Endothelial cell of umbilical vein (primary cell): ENCODE results near the gene RELL2. TPM values are rescaled to one million over a fixed set of nuclear protein-coding genes. Genes with fewer than 3 reads are reported as not detected.
A peak's percentile ranks its signal among the peaks of the same experiment; 100 is the strongest.

Experiments
- BruUV-seq: library from RNA; stranded (reverse); fragments of 400-500 nt; replicated peaks from 2 replicates; lab custom pipeline; 2021; lab: Mats Ljungman, UMichigan
- CTCF ChIA-PET: fragments of 300-600, 350-600 bp; sonication (Branson Sonifier 250); formaldehyde crosslinking; loops from one replicate; lab custom pipeline; 2021; ENCODE audit warnings: antibody characterized with exemption, inconsistent platforms; lab: Charles Lee
- POLR2A ChIA-PET: fragments of 300-600, 350-600 bp; sonication (Branson Sonifier 250); formaldehyde crosslinking; loops from one replicate; lab custom pipeline; 2021; ENCODE audit warnings: antibody characterized with exemption, inconsistent platforms; lab: Charles Lee
- DNase-seq: peaks from one replicate; pipeline ENCODE4 v3.0.0-alpha.2; 2011; ENCODE audit warnings: low read depth, low spot score
- FAIRE-seq: peaks from 2 replicates; lab custom pipeline; 2011; peaks lifted over from hg19 to GRCh38; lab: Jason Lieb, UNC
- H2AFZ ChIP-seq: 2 replicates; pipeline ENCODE4 v1.6.0; 2012; ENCODE audit warnings: low read depth, low read length, control low read depth, inconsistent platforms
- H3K27ac ChIP-seq: 2 replicates; pipeline ENCODE4 v1.5.1; 2011; ENCODE audit warnings: low read depth, mild to moderate bottlenecking, control low read depth, low read length, moderate library complexity; ENCODE audit not compliant: insufficient read depth
- H3K27me3 ChIP-seq, 2 experiments: 2 replicates each; pipeline versions ENCODE4 v1.6.0 to v1.6.1; 2011; ENCODE audit warnings: low read length in 2 of 2, mixed read lengths in 1 of 2; ENCODE audit not compliant: control insufficient read depth in 2 of 2, insufficient read depth in 2 of 2
- H3K36me3 ChIP-seq, 2 experiments: 2 replicates in 1 of 2; 3 replicates in 1 of 2; pipeline ENCODE4 v1.5.1; 2011; ENCODE audit warnings: low read length in 2 of 2, mild to moderate bottlenecking in 1 of 2, moderate library complexity in 1 of 2; ENCODE audit not compliant: control insufficient read depth in 2 of 2, insufficient read depth in 2 of 2; ENCODE audit errors: extremely low read depth in 1 of 2
- H3K4me1 ChIP-seq: 3 replicates; pipeline ENCODE4 v1.5.1; 2011; ENCODE audit warnings: mild to moderate bottlenecking, low read length; ENCODE audit not compliant: control insufficient read depth, insufficient read depth; ENCODE audit errors: extremely low read depth
- H3K4me2 ChIP-seq: 2 replicates; pipeline ENCODE4 v1.6.1; 2011; ENCODE audit warnings: low read length, control low read depth, mixed read lengths; ENCODE audit not compliant: insufficient read depth
- H3K4me3 ChIP-seq, 3 experiments: fragments of 200-600 bp in 1 of 3; sonication (generic), shearing (Covaris generic) in 1 of 3; replicated peaks in 1 of 3; 2 replicates each; pipeline ENCODE4 v1.5.1; 2011 to 2016; ENCODE audit warnings: control low read depth in 3 of 3, low read length in 3 of 3, mild to moderate bottlenecking in 2 of 3, inconsistent platforms in 1 of 3, low read depth in 1 of 3, moderate library complexity in 1 of 3; ENCODE audit not compliant: insufficient read depth in 1 of 3
- H3K79me2 ChIP-seq: 2 replicates; pipeline ENCODE4 v1.6.0; 2012; ENCODE audit warnings: low read length, inconsistent platforms; ENCODE audit not compliant: control insufficient read depth, insufficient read depth
- H3K9ac ChIP-seq: replicated peaks from 2 replicates; pipeline ENCODE3; 2011; ENCODE audit warnings: low read length, control low read depth; ENCODE audit not compliant: insufficient read depth; ENCODE audit errors: extremely low read depth
- H3K9me1 ChIP-seq: replicated peaks from 3 replicates; pipeline ENCODE4 v1.6.0; 2011; ENCODE audit warnings: mild to moderate bottlenecking, low read length; ENCODE audit not compliant: control insufficient read depth, insufficient read depth; ENCODE audit errors: extremely low read depth
- H3K9me3 ChIP-seq: replicated peaks from 2 replicates; pipeline ENCODE4 v1.5.1; 2012; ENCODE audit warnings: low read length, inconsistent platforms; ENCODE audit not compliant: control insufficient read depth, insufficient read depth
- H4K20me1 ChIP-seq: replicated peaks from 2 replicates; pipeline ENCODE3; 2011; ENCODE audit warnings: mild to moderate bottlenecking, low read length; ENCODE audit not compliant: control insufficient read depth, insufficient read depth; ENCODE audit errors: extremely low read depth
- CTCF ChIP-seq, 2 donors: IDR thresholded peaks; 1 replicate in 1 of 2; 2 replicates in 1 of 2; pipeline ENCODE4 v1.5.1; 2011; ENCODE audit warnings: low read length in 2 of 2, mild to moderate bottlenecking in 2 of 2, moderate library complexity in 2 of 2, control low read depth in 1 of 2, inconsistent platforms in 1 of 2, low read depth in 1 of 2; ENCODE audit not compliant: insufficient read depth in 1 of 2; ENCODE audit errors: extremely low read depth in 1 of 2
- EZH2 ChIP-seq: IDR thresholded peaks from 2 replicates; pipeline ENCODE4 v1.6.1; 2012; ENCODE audit warnings: borderline replicate concordance, low read depth, mild to moderate bottlenecking, moderate library complexity, low read length, inconsistent platforms; ENCODE audit not compliant: severe bottlenecking
- FOS ChIP-seq: IDR thresholded peaks from 2 replicates; pipeline ENCODE4 v1.6.1; 2011; ENCODE audit warnings: mild to moderate bottlenecking, low read length, moderate library complexity, borderline replicate concordance; ENCODE audit not compliant: insufficient read depth
- MYC ChIP-seq: IDR thresholded peaks from one replicate; pipeline ENCODE4 v1.6.1; 2011; ENCODE audit warnings: mild to moderate bottlenecking, low read depth, low read length
- POLR2AphosphoS5 ChIP-seq: IDR thresholded peaks from 2 replicates; pipeline ENCODE4 v1.6.1; 2012; ENCODE audit warnings: low read depth, mild to moderate bottlenecking, control low read depth, low read length, moderate library complexity; ENCODE audit not compliant: insufficient read depth
- dilution Hi-C: fragments of 300-500 bp; cut with MboI; formaldehyde crosslinking; loops from one replicate; pipeline ENCODE4 v1.15.0; 2019; ENCODE audit warnings: low sequenced_read_pairs; ENCODE audit not compliant: extremely low pct_ligation_motif_present
- intact Hi-C: fragments of 100-400 bp; cut with micrococcal nuclease; formaldehyde crosslinking; loops from one replicate; pipeline ENCODE4 v1.10.0; 2022
- polyA plus RNA-seq, 4 experiments: library from polyadenylated mRNA; depleted of rRNA in 3 of 4; stranded (reverse) in 3 of 4; unstranded in 1 of 4; fragments of >200 nt; gene quantifications; 2 replicates each; pipeline versions ENCODE4 v1.2.1 to v1.2.3, GENCODE V29; 2011 to 2012; ENCODE audit warnings: missing spikeins in 1 of 4
- total RNA-seq: library from RNA; stranded (reverse); gene quantifications from 2 replicates; pipeline ENCODE4 v1.2.3, GENCODE V29; 2021

Gene RELL2
- total and polyA plus RNA-seq, 2 donors (not counting 3 experiments of a cell fraction or from before 2014, with no cell fraction given), result 3.4 to 3.6 TPM

GRCh38 chr5:141657404-141657803, 20.6 kb downstream of the RELL2 start:
- Histone ChIP-seq H3K27me3 (no peaks in the 10 kb centered on the region), H4K20me1 (no peaks in the 10 kb centered on the region), H3K79me2 (peaks cover 3% of the 10 kb centered on the region), H3K9me1 (no peaks in the 10 kb centered on the region), H3K9me3 (no peaks in the 10 kb centered on the region), H3K36me3 (peaks cover 37 to 59% of the 10 kb centered on the region in 2 experiments), H2AFZ (no peak overlapping the region), H3K27ac (peak overlapping the region; percentile 36), H3K9ac (no peak overlapping the region), H3K4me3 (no peak overlapping the region), H3K4me1 (peaks cover 10% of the 10 kb centered on the region), H3K4me2 (no peak overlapping the region)
- dilution Hi-C loops (no loop called here), intact Hi-C loops (no loop called here)
- DNase-seq (no peak), FAIRE-seq (no peak)
- ChIA-PET CTCF (interaction anchor here (1.4 to 1.6 kb wide), 5 partner anchors 7 to 303 kb away, joined by 3 to 6 read pairs (median 4); partner anchors contain the start of genes HDAC3 and RELL2), POLR2A (no interaction called here)
- BruUV-seq, result no TSS peak
- TF ChIP-seq EZH2, result no peak
- no peak for TF ChIP-seq POLR2AphosphoS5
- no peak for TF ChIP-seq FOS
- TF ChIP-seq CTCF (IDR thresholded peaks at IDR 0.05; ENCODE audit: extremely low read depth in 1 of 2, insufficient read depth in 1 of 2, low read depth in 1 of 2, low read length in 2 of 2), result no peak
- TF ChIP-seq MYC, result no peak
